ENCODE measurements around the gene MYL9.

Gene MYL9

DNA sequence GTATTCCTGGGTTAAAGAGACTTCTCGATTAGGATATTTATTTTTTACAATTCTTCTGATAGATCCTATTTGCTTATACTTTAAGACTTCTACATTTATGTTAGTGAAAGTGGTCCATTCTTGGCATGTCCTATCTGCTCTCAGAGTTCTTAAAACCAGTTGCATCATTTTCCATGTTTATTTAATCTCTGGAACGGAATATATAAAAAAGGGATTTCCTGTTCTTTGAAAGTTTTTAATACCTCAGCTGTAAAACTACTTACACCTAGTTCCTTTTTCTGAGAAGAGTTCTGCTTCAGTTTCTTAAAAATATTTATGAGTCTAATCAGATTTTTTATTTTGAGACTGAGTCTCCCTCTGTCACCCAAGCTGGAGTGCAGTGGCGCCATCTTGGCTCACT lies 18.0 kb upstream of the MYL9 start:
- H3K36me3 ChIP-seq = peaks cover 25% of the 10 kb centered on the region
- no peaks in the 10 kb centered on the region for H3K9me3 ChIP-seq
- H3K27me3 ChIP-seq = no peaks in the 10 kb centered on the region
- no peak for DNase-seq
- no peak overlapping the region for H3K4me3 ChIP-seq (ENCODE audit: low read depth, low read length)
- TF ChIP-seq, protein P1, sequence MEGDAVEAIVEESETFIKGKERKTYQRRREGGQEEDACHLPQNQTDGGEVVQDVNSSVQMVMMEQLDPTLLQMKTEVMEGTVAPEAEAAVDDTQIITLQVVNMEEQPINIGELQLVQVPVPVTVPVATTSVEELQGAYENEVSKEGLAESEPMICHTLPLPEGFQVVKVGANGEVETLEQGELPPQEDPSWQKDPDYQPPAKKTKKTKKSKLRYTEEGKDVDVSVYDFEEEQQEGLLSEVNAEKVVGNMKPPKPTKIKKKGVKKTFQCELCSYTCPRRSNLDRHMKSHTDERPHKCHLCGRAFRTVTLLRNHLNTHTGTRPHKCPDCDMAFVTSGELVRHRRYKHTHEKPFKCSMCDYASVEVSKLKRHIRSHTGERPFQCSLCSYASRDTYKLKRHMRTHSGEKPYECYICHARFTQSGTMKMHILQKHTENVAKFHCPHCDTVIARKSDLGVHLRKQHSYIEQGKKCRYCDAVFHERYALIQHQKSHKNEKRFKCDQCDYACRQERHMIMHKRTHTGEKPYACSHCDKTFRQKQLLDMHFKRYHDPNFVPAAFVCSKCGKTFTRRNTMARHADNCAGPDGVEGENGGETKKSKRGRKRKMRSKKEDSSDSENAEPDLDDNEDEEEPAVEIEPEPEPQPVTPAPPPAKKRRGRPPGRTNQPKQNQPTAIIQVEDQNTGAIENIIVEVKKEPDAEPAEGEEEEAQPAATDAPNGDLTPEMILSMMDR (IDR thresholded peaks at IDR 0.05; ENCODE audit: low read depth, low read length) = no peak
- no peaks in the 10 kb centered on the region for H3K4me1 ChIP-seq

DNA sequence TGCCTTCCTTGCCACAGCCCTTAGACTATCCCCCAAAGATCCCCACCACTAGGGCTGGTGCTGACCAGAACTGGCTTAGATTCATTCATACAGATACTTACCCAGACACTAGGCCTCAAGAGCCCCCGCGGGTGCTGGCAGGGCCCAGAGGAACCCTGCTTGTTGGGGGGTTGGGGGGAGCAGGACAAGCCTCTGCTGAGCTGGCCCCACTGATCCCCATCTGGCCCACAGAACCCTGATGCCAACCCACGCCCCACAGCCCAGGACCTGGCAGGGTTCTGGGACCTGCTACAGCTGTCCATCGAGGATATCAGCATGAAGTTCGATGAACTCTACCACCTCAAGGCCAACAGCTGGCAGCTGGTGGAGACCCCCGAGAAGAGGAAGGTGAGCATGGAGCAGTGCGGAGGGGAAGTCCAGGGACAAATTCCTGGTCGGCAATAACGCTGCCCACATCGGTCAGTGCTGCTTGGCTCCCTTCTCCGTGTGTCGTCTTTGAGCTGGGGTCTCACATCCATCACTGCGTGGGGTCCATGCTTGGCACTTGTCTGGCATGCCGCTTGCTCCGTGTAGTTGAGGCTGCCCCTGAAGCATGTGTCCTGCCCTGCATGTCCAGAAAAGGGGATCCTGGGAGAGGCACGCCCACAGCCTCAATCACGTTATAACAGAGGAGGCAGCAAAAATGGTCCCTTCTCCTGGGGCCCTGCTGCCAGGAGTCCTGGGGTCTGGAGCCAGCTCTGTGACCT lies 15.5 kb upstream of the MYL9 start:
- TF ChIP-seq, protein P1 (IDR thresholded peaks at IDR 0.05; ENCODE audit: low read depth, low read length) = no peak
- peaks cover 29% of the 10 kb centered on the region for H3K36me3 ChIP-seq
- no peaks in the 10 kb centered on the region for H3K9me3 ChIP-seq
- peaks cover 6% of the 10 kb centered on the region; the same call in 1 of the 2 replicates for H3K4me1 ChIP-seq
- H3K27me3 ChIP-seq = no peaks in the 10 kb centered on the region
- DNase-seq = no peak
- H3K4me3 ChIP-seq (ENCODE audit: low read depth, low read length) = no peak overlapping the region

DNA sequence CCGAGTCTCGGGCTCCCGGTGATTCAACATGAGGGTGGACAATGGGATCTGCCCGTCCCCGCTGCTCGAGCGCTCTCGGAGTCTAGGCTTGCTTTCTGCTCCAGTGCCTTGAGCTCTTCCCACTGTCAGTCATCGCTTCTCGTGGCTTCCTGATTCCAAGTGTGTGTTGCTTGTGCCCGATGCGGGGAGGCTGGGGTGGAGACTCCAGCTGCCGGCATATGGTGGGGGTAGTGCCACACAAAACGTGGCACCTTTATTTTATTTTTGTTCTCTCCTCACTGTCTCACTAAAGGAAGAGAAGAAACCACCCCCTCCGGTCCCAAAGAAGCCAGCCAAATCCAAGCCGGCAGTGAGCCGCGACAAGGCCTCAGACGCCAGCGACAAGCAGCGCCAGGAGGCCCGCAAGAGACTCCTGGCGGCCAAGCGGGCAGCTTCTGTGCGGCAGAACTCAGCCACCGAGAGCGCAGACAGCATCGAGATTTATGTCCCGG lies 14.8 kb upstream of the MYL9 start:
- Histone ChIP-seq H3K4me1 (peaks cover 6% of the 10 kb centered on the region; the same call in 1 of the 2 replicates), H3K27me3 (no peaks in the 10 kb centered on the region), H3K36me3 (peaks cover 29% of the 10 kb centered on the region), H3K9me3 (no peaks in the 10 kb centered on the region), H3K4me3 (ENCODE audit: low read depth, low read length) (no peak overlapping the region)
- TF ChIP-seq, protein P1 (IDR thresholded peaks at IDR 0.05; ENCODE audit: low read depth, low read length) = no peak
- DNase-seq = no peak

DNA sequence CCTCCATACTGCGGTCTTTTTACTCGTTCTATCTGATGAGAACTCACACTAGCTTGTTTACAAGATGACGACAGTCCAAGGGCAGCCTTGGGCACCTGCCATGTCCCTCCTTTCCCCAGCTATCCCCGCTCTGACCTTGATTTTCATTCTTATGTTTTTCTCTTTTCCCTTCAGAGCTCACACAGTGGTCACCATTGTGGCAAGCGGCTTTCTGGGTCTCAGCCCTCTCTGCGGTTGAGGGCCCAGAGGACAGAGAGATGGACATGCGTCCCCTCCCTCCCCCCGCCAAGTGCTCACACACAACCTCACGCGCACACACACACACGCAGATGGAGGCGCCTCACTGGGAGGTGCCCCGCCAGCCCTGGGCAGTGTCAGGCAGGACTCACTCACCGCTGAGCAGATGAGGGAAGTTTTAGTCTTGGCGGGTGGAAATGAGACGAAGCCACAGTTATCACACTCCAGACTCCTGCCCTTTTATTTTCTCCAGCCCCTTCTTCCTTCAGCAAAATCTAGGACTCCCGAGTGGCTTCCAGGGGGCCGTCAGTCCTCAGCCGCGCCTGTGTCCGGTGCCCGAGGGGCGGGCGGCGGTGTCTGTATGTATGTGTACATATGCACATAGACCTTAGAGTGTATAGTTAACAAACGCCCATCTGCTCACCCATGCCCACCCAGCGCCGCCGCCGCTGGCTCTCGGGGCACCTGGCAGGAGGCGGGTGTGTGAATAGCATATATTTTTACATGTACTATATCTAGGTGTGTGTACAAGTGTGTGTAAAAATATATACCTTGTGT lies 13.8 kb upstream of the MYL9 start:
- H3K4me1 ChIP-seq = peaks cover 6% of the 10 kb centered on the region; the same call in 1 of the 2 replicates
- no peak overlapping the region for H3K4me3 ChIP-seq (ENCODE audit: low read depth, low read length)
- H3K27me3 ChIP-seq = no peaks in the 10 kb centered on the region
- peaks cover 29% of the 10 kb centered on the region for H3K36me3 ChIP-seq
- no peak for DNase-seq
- no peaks in the 10 kb centered on the region for H3K9me3 ChIP-seq
- TF ChIP-seq, protein P1 (IDR thresholded peaks at IDR 0.05; ENCODE audit: low read depth, low read length) = no peak

DNA sequence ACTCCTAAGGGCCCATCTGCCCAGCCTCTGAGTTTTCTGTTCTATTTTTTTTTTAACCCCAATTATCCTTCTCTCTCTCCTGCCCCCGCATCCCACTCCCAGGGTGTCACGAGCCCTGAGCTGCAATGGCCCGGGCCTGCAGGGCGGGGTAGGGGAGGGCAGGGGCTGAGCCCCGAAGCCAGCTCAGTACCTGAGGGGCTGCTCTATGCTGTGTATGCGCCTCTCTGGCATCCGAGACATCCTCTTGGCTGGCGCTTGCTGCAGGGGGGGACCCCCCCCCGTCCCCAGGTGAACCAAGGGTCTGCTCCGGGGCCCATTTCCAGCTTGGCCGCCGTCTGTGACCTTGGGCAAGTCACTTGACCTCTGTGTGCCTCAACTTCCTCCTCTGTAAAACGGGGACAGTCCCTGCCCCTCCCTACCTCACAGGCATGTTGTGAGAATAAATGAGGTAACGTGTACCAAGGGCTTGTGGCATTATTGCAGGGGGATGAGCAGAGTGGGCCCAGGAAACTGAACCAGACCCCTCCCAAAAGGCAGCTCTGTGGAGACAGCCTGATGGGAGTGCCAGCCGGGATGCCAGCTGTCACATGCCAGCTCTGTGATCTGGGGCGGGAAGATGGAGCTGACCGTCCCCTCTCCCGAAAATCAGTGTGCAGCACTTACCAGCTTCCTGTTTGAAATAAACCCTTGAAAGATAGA lies 13.0 kb upstream of the MYL9 start:
- TF ChIP-seq, protein P1 (IDR thresholded peaks at IDR 0.05; ENCODE audit: low read depth, low read length) = no peak
- H3K9me3 ChIP-seq = no peaks in the 10 kb centered on the region
- peaks cover 29% of the 10 kb centered on the region for H3K36me3 ChIP-seq
- no peaks in the 10 kb centered on the region for H3K27me3 ChIP-seq
- no peak for DNase-seq
- H3K4me1 ChIP-seq = peaks cover 6% of the 10 kb centered on the region; the same call in 1 of the 2 replicates
- H3K4me3 ChIP-seq (ENCODE audit: low read depth, low read length) = no peak overlapping the region
